ENCODE results near the gene ARHGAP44. TPM values are rescaled to one million over a fixed set of nuclear protein-coding genes. Genes with fewer than 3 reads are reported as not detected.

ARHGAP44 gene
- total and polyA plus RNA-seq, 4 donors: 0.14 to 1.3 (median 0.42) TPM

DNA sequence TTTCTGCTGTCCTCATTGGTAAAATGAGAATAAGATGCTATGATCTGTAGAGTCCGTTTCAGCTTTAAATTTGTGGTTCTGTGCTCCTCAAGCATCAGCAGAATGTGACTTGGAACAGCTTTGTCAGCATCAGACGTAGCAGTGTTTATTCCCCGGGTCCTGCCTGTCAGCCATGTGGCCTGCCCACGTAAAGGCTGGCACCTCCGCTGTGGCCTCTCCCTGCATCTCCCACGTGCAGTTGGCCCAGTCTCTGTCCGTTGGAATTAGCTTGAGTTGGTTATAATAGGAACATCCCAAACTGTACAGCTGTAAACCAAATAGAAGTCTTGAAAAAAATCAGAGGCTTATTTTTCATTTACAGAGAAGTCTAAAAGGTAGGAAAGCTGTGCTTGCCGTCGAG, 61.7 kb downstream of the ARHGAP44 start:
- no peak overlapping the region for H3K9ac ChIP-seq (ENCODE audit: low read depth in 1 of 2, low read length in 2 of 2)
- no peak for TF ChIP-seq YY1 (IDR thresholded peaks at IDR 0.05)
- no peak for DNase-seq (ENCODE audit: low spot score)
- H3K27me3 ChIP-seq (ENCODE audit: control insufficient read depth in 4 of 4, insufficient read depth in 4 of 4, low read length in 3 of 4): no peaks in the 10 kb centered on the region
- no peaks in the 10 kb centered on the region for H3K9me3 ChIP-seq (ENCODE audit: control insufficient read depth in 4 of 4, low read length in 3 of 4)
- 82% methylated on average over 9 of the region's 9 CpGs for WGBS
- no peaks in the 10 kb centered on the region for H3K36me3 ChIP-seq (ENCODE audit: control insufficient read depth in 4 of 4, insufficient read depth in 3 of 4, low read depth in 1 of 4, low read length in 3 of 4)
- H3K4me1 ChIP-seq (ENCODE audit: control insufficient read depth in 4 of 4, insufficient read depth in 4 of 4, low read length in 3 of 4): no peaks in the 10 kb centered on the region
- H3K27ac ChIP-seq (ENCODE audit: low read depth in 1 of 2, low read length in 2 of 2): no peak overlapping the region
- H3K4me3 ChIP-seq (ENCODE audit: low read depth in 1 of 3, low read length in 3 of 3): no peak overlapping the region

DNA sequence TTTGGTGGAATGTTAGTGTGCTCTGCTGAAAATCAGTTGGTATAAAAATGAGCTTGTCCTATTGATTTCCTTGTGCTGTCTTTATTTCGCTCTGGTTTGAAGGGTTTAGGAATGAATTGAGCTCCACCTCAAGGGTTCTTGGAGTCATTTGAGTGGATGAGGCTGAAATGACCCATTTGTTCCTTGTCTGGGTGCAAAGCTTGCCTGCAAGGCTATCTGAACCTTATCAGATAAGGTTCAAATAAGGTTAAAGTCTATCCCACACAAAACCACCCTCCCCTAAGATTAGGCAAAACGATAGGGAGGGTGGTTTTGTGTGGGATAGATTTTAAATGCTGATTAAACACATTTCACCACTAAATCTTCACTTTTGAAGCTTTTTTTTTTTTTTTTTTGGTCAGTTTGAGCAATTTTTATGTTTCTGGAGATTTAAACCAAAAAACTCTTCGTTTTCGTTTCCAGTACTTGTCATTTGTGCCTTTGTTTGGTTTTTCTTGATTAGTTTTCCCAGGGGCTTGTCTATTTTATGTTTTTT, 62.7 kb downstream of the ARHGAP44 start:
- TF ChIP-seq, protein P1, sequence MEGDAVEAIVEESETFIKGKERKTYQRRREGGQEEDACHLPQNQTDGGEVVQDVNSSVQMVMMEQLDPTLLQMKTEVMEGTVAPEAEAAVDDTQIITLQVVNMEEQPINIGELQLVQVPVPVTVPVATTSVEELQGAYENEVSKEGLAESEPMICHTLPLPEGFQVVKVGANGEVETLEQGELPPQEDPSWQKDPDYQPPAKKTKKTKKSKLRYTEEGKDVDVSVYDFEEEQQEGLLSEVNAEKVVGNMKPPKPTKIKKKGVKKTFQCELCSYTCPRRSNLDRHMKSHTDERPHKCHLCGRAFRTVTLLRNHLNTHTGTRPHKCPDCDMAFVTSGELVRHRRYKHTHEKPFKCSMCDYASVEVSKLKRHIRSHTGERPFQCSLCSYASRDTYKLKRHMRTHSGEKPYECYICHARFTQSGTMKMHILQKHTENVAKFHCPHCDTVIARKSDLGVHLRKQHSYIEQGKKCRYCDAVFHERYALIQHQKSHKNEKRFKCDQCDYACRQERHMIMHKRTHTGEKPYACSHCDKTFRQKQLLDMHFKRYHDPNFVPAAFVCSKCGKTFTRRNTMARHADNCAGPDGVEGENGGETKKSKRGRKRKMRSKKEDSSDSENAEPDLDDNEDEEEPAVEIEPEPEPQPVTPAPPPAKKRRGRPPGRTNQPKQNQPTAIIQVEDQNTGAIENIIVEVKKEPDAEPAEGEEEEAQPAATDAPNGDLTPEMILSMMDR (IDR thresholded peaks at IDR 0.05; ENCODE audit: low read depth, low read length, missing input control): no peak
- TF ChIP-seq JUND (IDR thresholded peaks at IDR 0.05) (no peak), MAX (IDR thresholded peaks at IDR 0.05) (no peak), RXRA (IDR thresholded peaks at IDR 0.05) (no peak), HNF4G (IDR thresholded peaks at IDR 0.05) (no peak), HNF4A (conservative IDR thresholded peaks at IDR 0.05) (no peak), TAF1 (conservative IDR thresholded peaks at IDR 0.05) (no peak), FOXA1 (IDR thresholded peaks at IDR 0.05) (no peak), SP1 (IDR thresholded peaks at IDR 0.05) (no peak), YY1 (IDR thresholded peaks at IDR 0.05) (no peak), GABPA (IDR thresholded peaks at IDR 0.05 in 1 of 2, conservative IDR thresholded peaks at IDR 0.05 in 1 of 2) (no peak), EGR1 (IDR thresholded peaks at IDR 0.05; ENCODE audit: low read depth in 2 of 2) (no peak), RAD21 (IDR thresholded peaks at IDR 0.05) (no peak), FOXA2 (IDR thresholded peaks at IDR 0.05) (no peak), NR2F2 (IDR thresholded peaks at IDR 0.05) (no peak)
- TF ChIP-seq, protein P2, sequence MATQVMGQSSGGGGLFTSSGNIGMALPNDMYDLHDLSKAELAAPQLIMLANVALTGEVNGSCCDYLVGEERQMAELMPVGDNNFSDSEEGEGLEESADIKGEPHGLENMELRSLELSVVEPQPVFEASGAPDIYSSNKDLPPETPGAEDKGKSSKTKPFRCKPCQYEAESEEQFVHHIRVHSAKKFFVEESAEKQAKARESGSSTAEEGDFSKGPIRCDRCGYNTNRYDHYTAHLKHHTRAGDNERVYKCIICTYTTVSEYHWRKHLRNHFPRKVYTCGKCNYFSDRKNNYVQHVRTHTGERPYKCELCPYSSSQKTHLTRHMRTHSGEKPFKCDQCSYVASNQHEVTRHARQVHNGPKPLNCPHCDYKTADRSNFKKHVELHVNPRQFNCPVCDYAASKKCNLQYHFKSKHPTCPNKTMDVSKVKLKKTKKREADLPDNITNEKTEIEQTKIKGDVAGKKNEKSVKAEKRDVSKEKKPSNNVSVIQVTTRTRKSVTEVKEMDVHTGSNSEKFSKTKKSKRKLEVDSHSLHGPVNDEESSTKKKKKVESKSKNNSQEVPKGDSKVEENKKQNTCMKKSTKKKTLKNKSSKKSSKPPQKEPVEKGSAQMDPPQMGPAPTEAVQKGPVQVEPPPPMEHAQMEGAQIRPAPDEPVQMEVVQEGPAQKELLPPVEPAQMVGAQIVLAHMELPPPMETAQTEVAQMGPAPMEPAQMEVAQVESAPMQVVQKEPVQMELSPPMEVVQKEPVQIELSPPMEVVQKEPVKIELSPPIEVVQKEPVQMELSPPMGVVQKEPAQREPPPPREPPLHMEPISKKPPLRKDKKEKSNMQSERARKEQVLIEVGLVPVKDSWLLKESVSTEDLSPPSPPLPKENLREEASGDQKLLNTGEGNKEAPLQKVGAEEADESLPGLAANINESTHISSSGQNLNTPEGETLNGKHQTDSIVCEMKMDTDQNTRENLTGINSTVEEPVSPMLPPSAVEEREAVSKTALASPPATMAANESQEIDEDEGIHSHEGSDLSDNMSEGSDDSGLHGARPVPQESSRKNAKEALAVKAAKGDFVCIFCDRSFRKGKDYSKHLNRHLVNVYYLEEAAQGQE (IDR thresholded peaks at IDR 0.05): no peak
- TF ChIP-seq, protein P3, sequence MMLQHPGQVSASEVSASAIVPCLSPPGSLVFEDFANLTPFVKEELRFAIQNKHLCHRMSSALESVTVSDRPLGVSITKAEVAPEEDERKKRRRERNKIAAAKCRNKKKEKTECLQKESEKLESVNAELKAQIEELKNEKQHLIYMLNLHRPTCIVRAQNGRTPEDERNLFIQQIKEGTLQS (IDR thresholded peaks at IDR 0.05): no peak
- TF ChIP-seq, protein P4, sequence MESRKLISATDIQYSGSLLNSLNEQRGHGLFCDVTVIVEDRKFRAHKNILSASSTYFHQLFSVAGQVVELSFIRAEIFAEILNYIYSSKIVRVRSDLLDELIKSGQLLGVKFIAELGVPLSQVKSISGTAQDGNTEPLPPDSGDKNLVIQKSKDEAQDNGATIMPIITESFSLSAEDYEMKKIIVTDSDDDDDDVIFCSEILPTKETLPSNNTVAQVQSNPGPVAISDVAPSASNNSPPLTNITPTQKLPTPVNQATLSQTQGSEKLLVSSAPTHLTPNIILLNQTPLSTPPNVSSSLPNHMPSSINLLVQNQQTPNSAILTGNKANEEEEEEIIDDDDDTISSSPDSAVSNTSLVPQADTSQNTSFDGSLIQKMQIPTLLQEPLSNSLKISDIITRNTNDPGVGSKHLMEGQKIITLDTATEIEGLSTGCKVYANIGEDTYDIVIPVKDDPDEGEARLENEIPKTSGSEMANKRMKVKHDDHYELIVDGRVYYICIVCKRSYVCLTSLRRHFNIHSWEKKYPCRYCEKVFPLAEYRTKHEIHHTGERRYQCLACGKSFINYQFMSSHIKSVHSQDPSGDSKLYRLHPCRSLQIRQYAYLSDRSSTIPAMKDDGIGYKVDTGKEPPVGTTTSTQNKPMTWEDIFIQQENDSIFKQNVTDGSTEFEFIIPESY (IDR thresholded peaks at IDR 0.05): no peak
- H3K9ac ChIP-seq (ENCODE audit: low read depth in 1 of 2, low read length in 2 of 2): no peak overlapping the region
- WGBS: 71% methylated on average over 4 of the region's 4 CpGs
- H3K27ac ChIP-seq (ENCODE audit: low read depth in 1 of 2, low read length in 2 of 2): no peak overlapping the region
- no peaks in the 10 kb centered on the region for H3K36me3 ChIP-seq (ENCODE audit: control insufficient read depth in 4 of 4, insufficient read depth in 3 of 4, low read depth in 1 of 4, low read length in 3 of 4)
- no peaks in the 10 kb centered on the region for H3K9me3 ChIP-seq (ENCODE audit: control insufficient read depth in 4 of 4, low read length in 3 of 4)
- H3K4me3 ChIP-seq (ENCODE audit: low read depth in 1 of 3, low read length in 3 of 3): no peak overlapping the region
- H3K27me3 ChIP-seq (ENCODE audit: control insufficient read depth in 4 of 4, insufficient read depth in 4 of 4, low read length in 3 of 4): no peaks in the 10 kb centered on the region
- H3K4me1 ChIP-seq (ENCODE audit: control insufficient read depth in 4 of 4, insufficient read depth in 4 of 4, low read length in 3 of 4): no peaks in the 10 kb centered on the region
- DNase-seq (ENCODE audit: low spot score): no peak
